ENCODE measurements around the gene MSI2. TPM values are rescaled to one million over a fixed set of nuclear protein-coding genes. Genes with fewer than 3 reads are reported as not detected.
"Not testable (repeated sequence)": the region's sequence is repeated elsewhere in the genome, so short reads cannot be mapped to it uniquely, and the experiment has no call there.

Gene MSI2
- total and polyA plus RNA-seq, 4 donors = 9.4 to 64.0 (median 30.4) TPM

DNA sequence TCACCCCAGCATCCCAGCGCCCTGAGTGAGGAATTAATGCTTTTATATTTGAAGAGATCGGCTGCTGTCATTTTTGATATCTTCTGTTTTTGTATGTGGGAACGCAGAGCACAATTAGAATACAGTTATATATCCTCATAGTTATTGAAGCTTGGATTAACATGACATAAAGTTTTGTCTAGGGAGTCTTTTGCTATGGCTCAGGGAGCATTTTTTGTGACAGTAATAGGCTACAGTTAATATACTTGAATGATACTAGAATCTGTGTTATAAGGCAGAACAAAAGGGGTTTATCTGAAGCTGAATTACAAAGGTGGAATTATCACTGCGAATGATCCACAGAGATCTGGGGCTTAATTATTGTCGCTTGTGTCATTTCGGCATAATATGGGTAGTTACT is 239.4 kb downstream of the MSI2 start:
- ATAC-seq (ENCODE audit: insufficient read depth, low FRiP score) = no peak
- Histone ChIP-seq H3K27me3 (ENCODE audit: control insufficient read depth in 3 of 3, insufficient read depth in 3 of 3, low read length in 2 of 3) (no peaks in the 10 kb centered on the region), H3K9ac (ENCODE audit: insufficient read depth in 1 of 2, low read length in 2 of 2) (no peak overlapping the region), H3K36me3 (ENCODE audit: control insufficient read depth in 4 of 4, insufficient read depth in 4 of 4, low read length in 4 of 4) (no peaks in the 10 kb centered on the region), H3K27ac (ENCODE audit: low read depth in 1 of 2, low read length in 1 of 2) (no peak overlapping the region), H3K4me3 (no peak overlapping the region), H3K9me3 (ENCODE audit: control insufficient read depth in 4 of 4, insufficient read depth in 3 of 4, low read length in 3 of 4) (no peaks in the 10 kb centered on the region), H3K4me1 (ENCODE audit: control insufficient read depth in 5 of 5, insufficient read depth in 5 of 5, low read length in 5 of 5) (peaks cover 2 to 10% (median 5%) of the 10 kb centered on the region in 5 donors)
- DNase-seq = no peak
- no peak for TF ChIP-seq CTCF (IDR thresholded peaks at IDR 0.05; ENCODE audit: control extremely low read depth, extremely low read depth)
- WGBS, 2 donors = 98 to 99% methylated on average over 6 of the region's 6 CpGs

DNA sequence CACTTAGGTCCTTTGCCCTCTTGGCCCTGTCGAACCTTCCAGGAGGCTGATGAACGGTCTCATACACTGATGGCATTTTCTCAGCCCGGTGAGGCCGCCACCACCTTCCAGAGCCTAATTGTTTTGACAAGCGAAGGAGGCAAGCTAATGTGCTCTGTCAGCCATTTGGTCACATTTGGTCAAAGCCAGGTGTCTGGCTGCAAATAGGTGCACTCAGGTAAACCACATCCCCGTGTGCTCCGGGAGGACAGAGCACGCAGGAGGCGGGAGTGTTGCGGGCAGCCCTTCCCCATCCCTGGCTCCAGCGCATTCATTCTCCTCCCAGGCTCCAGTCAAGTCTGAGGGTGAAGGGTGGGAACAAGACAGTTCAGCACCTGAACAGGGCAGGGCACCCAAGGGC is 240.1 kb downstream of the MSI2 start:
- H3K27ac ChIP-seq (ENCODE audit: low read depth in 1 of 2, low read length in 1 of 2) = no peak overlapping the region
- no peaks in the 10 kb centered on the region for H3K36me3 ChIP-seq (ENCODE audit: control insufficient read depth in 4 of 4, insufficient read depth in 4 of 4, low read length in 4 of 4)
- no peak for TF ChIP-seq CTCF (IDR thresholded peaks at IDR 0.05; ENCODE audit: control extremely low read depth, extremely low read depth)
- peaks cover 0 to 8% (median 2%) of the 10 kb centered on the region in 5 donors for H3K4me1 ChIP-seq (ENCODE audit: control insufficient read depth in 5 of 5, insufficient read depth in 5 of 5, low read length in 5 of 5)
- no peaks in the 10 kb centered on the region for H3K9me3 ChIP-seq (ENCODE audit: control insufficient read depth in 4 of 4, insufficient read depth in 3 of 4, low read length in 3 of 4)
- WGBS, 2 donors = 97 to 98% methylated on average over 11 of the region's 11 CpGs
- no peak overlapping the region for H3K9ac ChIP-seq (ENCODE audit: insufficient read depth in 1 of 2, low read length in 2 of 2)
- no peaks in the 10 kb centered on the region for H3K27me3 ChIP-seq (ENCODE audit: control insufficient read depth in 3 of 3, insufficient read depth in 3 of 3, low read length in 2 of 3)
- DNase-seq (no peak), ATAC-seq (ENCODE audit: insufficient read depth, low FRiP score) (no peak)
- no peak overlapping the region for H3K4me3 ChIP-seq

DNA sequence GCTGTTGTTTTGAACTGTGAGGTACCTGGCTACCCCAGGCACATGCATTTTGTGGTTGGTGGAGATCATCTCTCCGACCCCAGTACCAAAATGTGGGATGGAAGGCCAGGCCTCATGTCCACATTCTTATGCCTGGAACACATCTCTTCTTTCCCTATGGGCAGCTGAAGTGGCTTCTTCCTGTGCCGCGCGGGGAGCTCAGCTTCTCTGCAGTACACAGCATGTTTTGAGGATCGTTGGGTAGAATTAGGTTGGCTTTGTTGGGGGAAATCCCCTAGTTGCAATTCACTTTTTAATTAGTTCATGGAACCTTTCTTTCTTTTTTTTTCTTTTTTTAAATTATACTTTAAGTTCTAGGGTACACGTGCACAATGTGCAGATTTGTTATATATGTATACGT is 242.1 kb downstream of the MSI2 start:
- TF ChIP-seq CTCF (IDR thresholded peaks at IDR 0.05; ENCODE audit: control extremely low read depth, extremely low read depth) = no peak
- ATAC-seq (ENCODE audit: insufficient read depth, low FRiP score) = no peak
- no peak overlapping the region for H3K27ac ChIP-seq (ENCODE audit: low read depth in 1 of 2, low read length in 1 of 2)
- H3K4me3 ChIP-seq = no peak overlapping the region
- peaks cover 0 to 17% (median 10%) of the 10 kb centered on the region in 5 donors for H3K4me1 ChIP-seq (ENCODE audit: control insufficient read depth in 5 of 5, insufficient read depth in 5 of 5, low read length in 5 of 5)
- no peak overlapping the region for H3K9ac ChIP-seq (ENCODE audit: insufficient read depth in 1 of 2, low read length in 2 of 2)
- no peaks in the 10 kb centered on the region for H3K27me3 ChIP-seq (ENCODE audit: control insufficient read depth in 3 of 3, insufficient read depth in 3 of 3, low read length in 2 of 3)
- no peaks in the 10 kb centered on the region for H3K9me3 ChIP-seq (ENCODE audit: control insufficient read depth in 4 of 4, insufficient read depth in 3 of 4, low read length in 3 of 4)
- WGBS, 2 donors = 87 to 90% methylated on average over 7 of the region's 7 CpGs
- no peaks in the 10 kb centered on the region for H3K36me3 ChIP-seq (ENCODE audit: control insufficient read depth in 4 of 4, insufficient read depth in 4 of 4, low read length in 4 of 4)
- DNase-seq = no peak

- 87 to 97% methylated on average over 3 of the region's 3 CpGs for WGBS, 2 donors
- not testable (repeated sequence) for H3K27ac ChIP-seq (ENCODE audit: low read depth in 1 of 2, low read length in 1 of 2); DNase-seq; H3K4me3 ChIP-seq; H3K27me3 ChIP-seq (ENCODE audit: control insufficient read depth in 3 of 3, insufficient read depth in 3 of 3, low read length in 2 of 3); ATAC-seq (ENCODE audit: insufficient read depth, low FRiP score); H3K9ac ChIP-seq (ENCODE audit: insufficient read depth in 1 of 2, low read length in 2 of 2); H3K9me3 ChIP-seq (ENCODE audit: control insufficient read depth in 4 of 4, insufficient read depth in 3 of 4, low read length in 3 of 4); H3K36me3 ChIP-seq (ENCODE audit: control insufficient read depth in 4 of 4, insufficient read depth in 4 of 4, low read length in 4 of 4)
- H3K4me1 ChIP-seq (ENCODE audit: control insufficient read depth in 5 of 5, insufficient read depth in 5 of 5, low read length in 5 of 5) = peaks cover 0 to 17% (median 11%) of the 10 kb centered on the region in 5 donors
These were observed 242.9 kb downstream of the MSI2 start for GRCh38 chr17:57499221-57499620.
